ENCODE measurements around the gene LMAN1. TPM values are rescaled to one million over a fixed set of nuclear protein-coding genes. Genes with fewer than 3 reads are reported as not detected.

The LMAN1 gene
- total and polyA plus RNA-seq, 2 experiments from 2014 or later = 111 to 134 TPM

- ATAC-seq = no peak; the same call in 2 of the 3 replicates
- Mint-ChIP-seq H3K27me3 (ENCODE audit: insufficient read depth, low read depth, poor library complexity) (no peaks in the 10 kb centered on the region), H3K9me3 (no peaks in the 10 kb centered on the region), H3K4me1 (peaks cover 36% of the 10 kb centered on the region; the same call in 2 of the 3 replicates), H3K4me3 (no peak overlapping the region), H3K36me3 (ENCODE audit: low read depth) (no peaks in the 10 kb centered on the region), H3K27ac (no peak overlapping the region)
- Histone ChIP-seq H4K20me1 (replicated peaks; ENCODE audit: insufficient read depth) (no peaks in the 10 kb centered on the region), H3K9me2 (ENCODE audit: insufficient read depth) (no peaks in the 10 kb centered on the region; the same call in 1 of the 2 replicates), H3K4me3 (no peak overlapping the region), H3K36me3 (ENCODE audit: insufficient read depth) (no peaks in the 10 kb centered on the region), H3K4me1 (ENCODE audit: insufficient read depth) (peaks cover 33% of the 10 kb centered on the region), H2AFZ (peak overlapping the region; percentile 93), H3K27me3 (ENCODE audit: insufficient read depth) (peaks cover 6% of the 10 kb centered on the region; the same call in 1 of the 2 replicates), H3F3A (replicated peaks; ENCODE audit: low read depth) (no peaks in the 10 kb centered on the region), H3K79me2 (replicated peaks; ENCODE audit: insufficient read depth) (no peaks in the 10 kb centered on the region), H3K27ac (ENCODE audit: low read depth) (no peak overlapping the region), H3K4me2 (peak overlapping the region; percentile 51; the same call in 1 of the 2 replicates)
- DNase-seq (ENCODE audit: low spot score) = no peak
- TF ChIP-seq CREB1 (CRISPR knock-in tag; IDR thresholded peaks at IDR 0.05; ENCODE audit: low read depth) = no peak
- no peak for TF ChIP-seq EZH2phosphoT487 (IDR thresholded peaks at IDR 0.05; ENCODE audit: unreplicated experiment)
- TF ChIP-seq NANOG (IDR thresholded peaks at IDR 0.05; ENCODE audit: borderline replicate concordance) = no peak
- no peak for TF ChIP-seq STAT1 (IDR thresholded peaks at IDR 0.05; ENCODE audit: unreplicated experiment)
- no peak for TF ChIP-seq ZNF114 (CRISPR knock-in tag; IDR thresholded peaks at IDR 0.05)
- TF ChIP-seq JUNB (IDR thresholded peaks at IDR 0.05; ENCODE audit: unreplicated experiment) = no peak
- no peak for TF ChIP-seq REST (IDR thresholded peaks at IDR 0.05; ENCODE audit: unreplicated experiment)
- TF ChIP-seq POLR2AphosphoS5 (IDR thresholded peaks at IDR 0.05; ENCODE audit: low read depth) = no peak
- TF ChIP-seq ETS1 (IDR thresholded peaks at IDR 0.05) = no peak
- no peak for TF ChIP-seq EZH2 (IDR thresholded peaks at IDR 0.05; ENCODE audit: low read depth, unreplicated experiment)
- no peak for TF ChIP-seq CTCF (conservative IDR thresholded peaks at IDR 0.05; ENCODE audit: low read depth in 2 of 2)
- TF ChIP-seq ZNF462 (CRISPR knock-in tag; IDR thresholded peaks at IDR 0.05) = no peak
Observed at GRCh38 chr18:59387687-59388565, 28.9 kb upstream of the LMAN1 start.
